Dermis lymphatic vessel endothelial cell (primary cell): ENCODE results near the gene VWA1. TPM values are rescaled to one million over a fixed set of nuclear protein-coding genes. Genes with fewer than 3 reads are reported as not detected.

Experiments
- total RNA-seq: library from RNA; depleted of rRNA; stranded (reverse); fragments of >200 nt; gene quantifications from 2 replicates; pipeline ENCODE4 v1.2.1, GENCODE V29; 2014

The VWA1 gene
- 4.2 and 13.1 TPM in 2 replicates for total RNA-seq

GRCh38 chr1:1435106-1435903 lies at the start of gene VWA1:
TSS of gene VWA1 (plus strand) at chr1:1435690. CDS start at chr1:1435749, 59 bp downstream.

GRCh38 chr1:1399187-1399871 lies 36.2 kb upstream of the VWA1 start, which contains the start of gene CCNL2:
TSS of gene CCNL2 (minus strand) at chr1:1399335. CDS start at chr1:1399306, 29 bp downstream.

DNA sequence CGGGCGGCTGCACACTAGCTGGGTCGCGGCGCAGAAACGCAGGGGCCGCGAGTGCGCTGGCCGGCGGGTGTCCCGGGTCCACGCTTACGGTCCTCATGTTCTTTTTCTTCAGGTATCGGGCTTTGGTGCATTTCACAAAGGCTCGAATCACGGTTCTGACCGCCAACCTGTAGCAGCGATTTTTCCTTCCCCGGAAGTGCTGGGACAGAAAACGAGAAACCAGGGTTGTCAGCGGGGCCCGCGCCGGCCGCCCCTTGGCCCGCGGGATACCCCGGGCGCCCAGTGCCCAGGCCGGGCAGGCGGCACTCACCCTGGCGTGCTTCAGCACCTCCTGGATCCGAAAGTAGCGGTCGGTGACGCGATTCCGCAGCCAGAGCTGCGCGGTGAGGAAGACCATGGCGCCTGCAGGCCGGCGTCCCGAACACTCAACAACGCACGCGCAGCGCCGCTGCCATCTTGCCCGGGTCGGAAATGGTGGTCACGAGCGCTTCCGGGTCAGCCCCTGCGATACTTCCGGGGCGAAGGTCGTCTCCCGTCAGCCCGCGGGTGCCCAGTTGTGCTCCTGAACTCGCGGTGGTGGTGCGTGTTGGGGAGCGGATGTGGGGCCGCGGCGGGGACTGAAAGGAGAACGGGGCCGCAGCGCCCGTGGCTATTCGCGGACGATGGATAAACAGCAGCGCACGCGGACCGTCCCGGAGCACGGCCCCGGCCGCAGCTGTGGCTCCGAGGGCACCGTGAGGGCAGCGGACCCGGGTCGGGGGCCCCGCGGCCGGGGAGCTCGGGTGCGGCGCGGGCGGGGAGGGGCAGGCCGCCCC lies 28.5 kb upstream of the VWA1 start, which contains the start of gene MRPL20:
MRPL20 (minus strand) TSS at position 473 of the 815 bp plus-strand sequence; CDS start at position 397, 76 bp downstream.

DNA sequence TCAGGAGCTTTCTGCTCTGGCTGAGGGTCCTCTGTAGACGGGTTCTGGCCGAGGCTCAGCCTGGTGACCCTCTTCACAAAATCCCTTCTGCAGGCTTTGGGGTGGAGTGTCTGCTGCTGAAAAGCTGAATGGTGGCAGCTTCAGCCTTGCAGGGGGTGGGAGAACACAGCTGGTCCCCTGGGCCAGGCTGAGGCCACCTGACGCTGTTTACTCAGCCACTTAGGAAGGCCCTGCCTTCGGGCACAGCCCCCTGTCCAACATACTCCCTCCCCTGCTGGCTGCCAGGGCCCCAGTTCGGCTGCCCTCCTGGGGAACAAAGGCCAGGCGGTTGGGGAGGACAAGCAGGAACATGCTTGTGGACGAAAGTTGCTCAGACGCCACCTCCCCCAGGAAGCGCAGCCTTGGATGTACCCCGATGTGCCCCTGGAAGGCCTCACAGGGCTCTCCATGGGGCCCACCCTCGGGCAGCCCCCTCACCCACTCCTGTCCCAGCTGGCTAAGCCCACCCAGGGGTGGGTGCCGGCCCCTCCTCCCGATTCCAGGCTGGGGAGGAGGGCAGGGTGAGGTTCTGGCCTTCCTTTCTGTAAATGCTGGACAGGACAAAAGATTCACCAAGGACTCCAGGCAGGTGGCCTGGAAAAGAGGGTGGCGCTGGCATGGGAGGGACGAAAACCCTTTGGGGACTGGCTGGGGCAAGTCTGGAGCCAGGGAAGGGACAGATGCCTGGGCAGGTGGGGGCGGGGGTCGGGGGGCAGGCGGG lies 14.2 kb upstream of the VWA1 start, which contains the start of gene ANKRD65:
ANKRD65 (minus strand) TSS at position 130 of the 760 bp plus-strand sequence. CDS start 271 bp downstream, outside the sequence.

DNA sequence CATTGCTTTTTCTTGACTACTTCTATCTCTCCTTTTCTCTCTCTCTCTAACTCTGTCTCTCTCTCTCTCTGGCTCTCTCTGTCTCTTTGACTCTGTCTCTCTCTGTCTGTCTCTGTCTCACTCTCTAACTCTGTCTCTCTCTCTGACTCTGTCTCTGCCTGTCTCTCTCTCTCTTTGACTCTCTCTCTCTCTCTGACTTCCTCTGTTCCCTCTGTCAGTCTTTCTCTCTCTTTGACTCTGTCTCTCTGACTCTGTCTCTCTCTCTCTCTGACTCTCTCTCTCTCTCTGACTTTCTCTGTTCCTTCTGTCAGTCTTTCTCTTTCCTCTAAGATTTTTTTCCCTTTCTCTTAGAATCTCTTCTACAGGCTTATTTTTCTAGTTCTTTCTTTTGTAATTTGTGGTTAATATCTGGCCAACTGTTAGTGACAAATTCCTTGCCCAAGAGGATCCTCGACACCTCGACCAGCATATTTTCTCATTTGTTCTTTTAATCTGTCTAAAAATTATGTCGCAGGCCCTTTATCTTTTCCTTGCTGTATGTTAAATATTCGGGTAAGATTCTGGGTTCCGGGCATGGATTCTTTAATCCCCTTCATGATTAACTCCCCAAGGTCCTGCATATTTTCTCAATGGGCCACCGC lies 13.7 kb downstream of the VWA1 start, which contains the start of gene ATAD3C:
ATAD3C (plus strand) TSS at position 591 of the 641 bp plus-strand sequence. CDS start 995 bp downstream, outside the sequence.

DNA sequence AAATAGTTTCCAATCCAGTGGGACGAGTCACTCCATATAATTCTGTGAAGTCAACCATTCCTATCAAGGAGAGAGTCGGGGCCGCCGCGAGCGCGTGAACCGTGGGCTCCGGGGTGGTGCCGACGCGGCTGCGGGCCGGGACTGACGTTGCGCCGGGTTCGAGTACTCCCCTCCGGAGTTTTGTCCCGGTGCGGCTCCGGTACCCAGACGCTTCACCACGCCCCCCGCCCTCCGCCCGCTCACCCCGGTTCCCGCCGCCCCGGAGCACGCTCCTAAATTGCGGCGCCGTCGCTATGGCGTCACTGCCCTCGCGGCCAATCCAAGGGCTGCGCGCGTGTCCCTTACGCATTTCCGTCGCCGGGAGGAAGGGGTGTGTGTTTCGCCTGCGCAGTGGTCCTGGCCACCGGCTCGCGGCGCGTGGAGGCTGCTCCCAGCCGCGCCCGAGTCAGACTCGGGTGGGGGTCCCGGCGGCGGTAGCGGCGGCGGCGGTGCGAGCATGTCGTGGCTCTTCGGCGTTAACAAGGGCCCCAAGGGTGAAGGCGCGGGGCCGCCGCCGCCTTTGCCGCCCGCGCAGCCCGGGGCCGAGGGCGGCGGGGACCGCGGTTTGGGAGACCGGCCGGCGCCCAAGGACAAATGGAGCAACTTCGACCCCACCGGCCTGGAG lies 36.0 kb downstream of the VWA1 start, which contains the start of gene ATAD3B:
ATAD3B (plus strand) TSS at position 377 of the 664 bp plus-strand sequence; CDS start at position 497, 120 bp downstream.

Other genes starting within 250 kb of the VWA1 start
- 0.11 TPM in 1 of 2 replicates, not detected in the other for gene TNFRSF18, start 229.1 kb upstream of the VWA1 start, total RNA-seq
- 1.2 and 1.7 TPM in 2 replicates for gene TNFRSF4, start 221.5 kb upstream of the VWA1 start, total RNA-seq
- gene SDF4, start 203.7 kb upstream of the VWA1 start, total RNA-seq, result 79.1 and 94.0 TPM in 2 replicates
- gene B3GALT6, start 203.5 kb upstream of the VWA1 start, total RNA-seq, result 21.3 and 23.4 TPM in 2 replicates
- 0.09 and 0.22 TPM in 2 replicates for gene C1QTNF12, start 189.0 kb upstream of the VWA1 start, total RNA-seq
- 27.4 and 32.7 TPM in 2 replicates for gene UBE2J2, start 161.8 kb upstream of the VWA1 start, total RNA-seq
- 0.22 and 0.26 TPM in 2 replicates for gene SCNN1D, start 155.3 kb upstream of the VWA1 start, total RNA-seq
- gene ACAP3, start 127.8 kb upstream of the VWA1 start, total RNA-seq, result 14.3 and 14.4 TPM in 2 replicates
- gene PUSL1, start 127.1 kb upstream of the VWA1 start, total RNA-seq, result 7.3 and 8.6 TPM in 2 replicates
- gene INTS11, start 111.0 kb upstream of the VWA1 start, total RNA-seq, result 51.3 and 52.0 TPM in 2 replicates
- 11.7 and 14.0 TPM in 2 replicates for gene CPTP, start 110.9 kb upstream of the VWA1 start, total RNA-seq
- 0.09 and 0.11 TPM in 2 replicates for gene TAS1R3, start 104.4 kb upstream of the VWA1 start, total RNA-seq
- 31.0 and 35.3 TPM in 2 replicates for gene DVL1, start 86.3 kb upstream of the VWA1 start, total RNA-seq
- 0.09 and 0.98 TPM in 2 replicates for gene MXRA8, start 77.1 kb upstream of the VWA1 start, total RNA-seq
- gene AURKAIP1, start 60.5 kb upstream of the VWA1 start, total RNA-seq, result 67.6 and 68.1 TPM in 2 replicates
- gene CCNL2, start 36.4 kb upstream of the VWA1 start, total RNA-seq, result 68.4 and 96.8 TPM in 2 replicates
- 86.6 and 91.1 TPM in 2 replicates for gene MRPL20, start 28.4 kb upstream of the VWA1 start, total RNA-seq
- gene ANKRD65, start 14.4 kb upstream of the VWA1 start, total RNA-seq, result 0.11 and 0.34 TPM in 2 replicates
- 0.11 and 0.52 TPM in 2 replicates for gene ATAD3C, start 14.0 kb downstream of the VWA1 start, total RNA-seq
- gene ATAD3B, start 36.1 kb downstream of the VWA1 start, total RNA-seq, result 12.4 and 20.0 TPM in 2 replicates
- 13.1 and 19.4 TPM in 2 replicates for gene ATAD3A, start 76.5 kb downstream of the VWA1 start, total RNA-seq
- gene TMEM240, start 104.9 kb downstream of the VWA1 start, total RNA-seq, result 1.2 TPM in 2 replicates
- gene SSU72, start 139.2 kb downstream of the VWA1 start, total RNA-seq, result 54.4 and 54.6 TPM in 2 replicates
- gene FNDC10, start 164.4 kb downstream of the VWA1 start, total RNA-seq, result 0.60 and 0.65 TPM in 2 replicates
- 33.8 and 35.0 TPM in 2 replicates for gene MIB2, start 179.8 kb downstream of the VWA1 start, total RNA-seq
- gene MMP23B, start 196.5 kb downstream of the VWA1 start, total RNA-seq, result 0.17 and 1.1 TPM in 2 replicates
- gene CDK11B, start 223.3 kb downstream of the VWA1 start, total RNA-seq, result 7.0 and 9.7 TPM in 2 replicates